Body of pancreas (tissue), 4 donors: ENCODE data around the gene TTC33. TPM values are rescaled to one million over a fixed set of nuclear protein-coding genes. Genes with fewer than 3 reads are reported as not detected.

ENCODE experiments used
- ATAC-seq: fragments of 150-250 bp; one replicate; pipeline ENCODE4 v1.9.1; 2016
- DNase-seq, 4 donors: peaks; one replicate each; pipeline ENCODE4 v3.0.0-alpha.2; 2019
- H3K27ac ChIP-seq, 4 donors: fragments of 200-600 bp; sonication (generic); 1 replicate in 3 of 4; 2 replicates in 1 of 4; pipeline versions ENCODE4 v1.5.1 to v1.6.1; 2016 to 2019; ENCODE audit warnings: mild to moderate bottlenecking in 1 of 4, mixed read lengths in 1 of 4, moderate library complexity in 1 of 4
- H3K27me3 ChIP-seq, 2 donors: fragments of 200-600 bp; sonication (generic); one replicate each; pipeline ENCODE4 v1.6.0; 2016; ENCODE audit warnings: mild to moderate bottlenecking in 1 of 2
- H3K36me3 ChIP-seq, 2 donors: fragments of 200-600 bp; sonication (generic); replicated peaks in 1 of 2; 2 replicates each; pipeline ENCODE4 v1.5.1; 2016; ENCODE audit warnings: low read depth in 2 of 2; ENCODE audit not compliant: insufficient read depth in 1 of 2
- H3K4me1 ChIP-seq: fragments of 200-600 bp; sonication (generic); one replicate; pipeline ENCODE4 v1.6.0; 2016
- H3K4me3 ChIP-seq, 2 donors: fragments of 200-600 bp; sonication (generic); 1 replicate in 1 of 2; 2 replicates in 1 of 2; pipeline ENCODE4 v1.5.1; 2016 to 2019
- H3K9me3 ChIP-seq, 3 donors: fragments of 200-600 bp; sonication (generic); 1 replicate in 2 of 3; 2 replicates in 1 of 3; pipeline ENCODE4 v1.5.1; 2016
- POLR2A ChIP-seq, 3 donors: fragments of 450-650 bp; IDR thresholded peaks; one replicate each; pipeline ENCODE4 v1.6.1; 2016; ENCODE audit warnings: antibody characterized with exemption in 3 of 3, mild to moderate bottlenecking in 2 of 3
- WGBS, 2 donors: methylation state at CpG; one replicate each; pipeline ENCODE4 v1.1.5; 2017; 5-methylcytosine and 5-hydroxymethylcytosine counted together
- intact Hi-C: fragments of 100-400 bp; cut with DNase I; formaldehyde crosslinking; loops from one replicate; pipeline ENCODE4 v1.15.1; 2023
- total RNA-seq, 2 donors: library from RNA; depleted of rRNA; stranded (reverse); fragments of >200 nt; gene quantifications; one replicate each; pipeline ENCODE4 v1.1.0, GENCODE V29; 2016
- TF ChIP-seq, protein P1 (sequence below), 7 experiments: fragments of 450-650 bp in 4 of 7; fragments of 200-600 bp in 3 of 7; sonication (generic) in 3 of 7; IDR thresholded peaks; one replicate each; pipeline ENCODE4 v1.5.1; 2016 to 2019; ENCODE audit warnings: antibody characterized with exemption in 7 of 7

TTC33 gene
- total RNA-seq, 2 donors from 2014 or later: 2.3 to 9.3 TPM

DNA sequence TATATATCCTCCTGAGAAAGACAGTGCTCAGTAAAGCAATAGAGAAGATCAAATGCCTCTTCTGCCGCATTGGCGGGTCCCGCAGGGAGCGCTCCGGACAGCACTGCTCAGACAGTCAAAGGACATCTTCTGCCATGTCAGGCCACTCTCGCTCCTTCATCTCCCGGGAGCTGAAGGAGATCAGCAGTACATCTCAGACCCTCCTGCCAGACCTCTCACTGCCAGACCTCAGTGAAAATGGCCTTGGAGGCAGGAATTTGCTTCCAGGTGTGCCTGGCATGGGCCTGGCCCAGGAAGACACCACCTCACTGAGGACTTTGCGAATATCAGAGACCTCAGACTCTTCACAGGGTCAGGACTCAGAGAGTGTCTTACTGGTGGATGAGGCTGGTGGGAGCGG lies 63.9 kb downstream of the TTC33 start:
- Histone ChIP-seq H3K27me3 (no peaks in the 10 kb centered on the region), H3K27ac (no peak overlapping the region), H3K4me3 (no peak overlapping the region), H3K4me1 (peaks cover 35% of the 10 kb centered on the region), H3K36me3 (peaks cover 0 to 14% of the 10 kb centered on the region in 2 donors), H3K9me3 (no peaks in the 10 kb centered on the region)
- TF ChIP-seq, protein P1, sequence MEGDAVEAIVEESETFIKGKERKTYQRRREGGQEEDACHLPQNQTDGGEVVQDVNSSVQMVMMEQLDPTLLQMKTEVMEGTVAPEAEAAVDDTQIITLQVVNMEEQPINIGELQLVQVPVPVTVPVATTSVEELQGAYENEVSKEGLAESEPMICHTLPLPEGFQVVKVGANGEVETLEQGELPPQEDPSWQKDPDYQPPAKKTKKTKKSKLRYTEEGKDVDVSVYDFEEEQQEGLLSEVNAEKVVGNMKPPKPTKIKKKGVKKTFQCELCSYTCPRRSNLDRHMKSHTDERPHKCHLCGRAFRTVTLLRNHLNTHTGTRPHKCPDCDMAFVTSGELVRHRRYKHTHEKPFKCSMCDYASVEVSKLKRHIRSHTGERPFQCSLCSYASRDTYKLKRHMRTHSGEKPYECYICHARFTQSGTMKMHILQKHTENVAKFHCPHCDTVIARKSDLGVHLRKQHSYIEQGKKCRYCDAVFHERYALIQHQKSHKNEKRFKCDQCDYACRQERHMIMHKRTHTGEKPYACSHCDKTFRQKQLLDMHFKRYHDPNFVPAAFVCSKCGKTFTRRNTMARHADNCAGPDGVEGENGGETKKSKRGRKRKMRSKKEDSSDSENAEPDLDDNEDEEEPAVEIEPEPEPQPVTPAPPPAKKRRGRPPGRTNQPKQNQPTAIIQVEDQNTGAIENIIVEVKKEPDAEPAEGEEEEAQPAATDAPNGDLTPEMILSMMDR (IDR thresholded peaks at IDR 0.05): no peak
- no peak for TF ChIP-seq POLR2A (IDR thresholded peaks at IDR 0.05)
- 89 to 100% methylated on average over 1 to 9 of the region's 9 CpGs for WGBS, 2 donors
- intact Hi-C loops: no loop called here
- no peak for ATAC-seq
- DNase-seq: no peak

DNA sequence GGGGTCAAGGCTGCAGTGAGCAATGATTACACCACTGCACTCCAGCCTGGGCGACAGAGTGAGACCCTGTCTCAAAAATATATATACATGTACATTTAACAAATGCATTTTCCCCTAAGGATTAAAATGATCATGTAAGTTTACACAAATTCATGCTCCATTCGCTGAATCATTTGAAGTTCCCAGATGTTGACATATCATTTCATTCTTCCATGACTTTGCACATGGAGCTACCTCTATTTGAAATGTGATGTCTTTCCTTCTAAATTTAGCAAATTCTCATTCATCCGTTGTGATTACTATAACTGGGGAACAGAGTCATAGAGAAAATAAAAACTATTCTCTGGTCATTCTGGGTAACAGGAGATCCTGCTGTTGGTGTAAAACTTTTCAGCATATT lies 65.5 kb downstream of the TTC33 start:
- H3K36me3 ChIP-seq: peaks cover 0 to 14% of the 10 kb centered on the region in 2 donors
- H3K27ac ChIP-seq: peak overlapping the region in 2 of 4 donors; percentile 11 to 95
- H3K27me3 ChIP-seq: no peaks in the 10 kb centered on the region
- intact Hi-C loops: no loop called here
- no peak for TF ChIP-seq POLR2A (IDR thresholded peaks at IDR 0.05)
- TF ChIP-seq, protein P1 (IDR thresholded peaks at IDR 0.05): no peak
- ATAC-seq: no peak
- no peak for DNase-seq
- H3K4me3 ChIP-seq: no peak overlapping the region
- 46 to 47% methylated on average over 3 of the region's 3 CpGs for WGBS, 2 donors
- H3K9me3 ChIP-seq: no peaks in the 10 kb centered on the region
- peaks cover 48% of the 10 kb centered on the region for H3K4me1 ChIP-seq

DNA sequence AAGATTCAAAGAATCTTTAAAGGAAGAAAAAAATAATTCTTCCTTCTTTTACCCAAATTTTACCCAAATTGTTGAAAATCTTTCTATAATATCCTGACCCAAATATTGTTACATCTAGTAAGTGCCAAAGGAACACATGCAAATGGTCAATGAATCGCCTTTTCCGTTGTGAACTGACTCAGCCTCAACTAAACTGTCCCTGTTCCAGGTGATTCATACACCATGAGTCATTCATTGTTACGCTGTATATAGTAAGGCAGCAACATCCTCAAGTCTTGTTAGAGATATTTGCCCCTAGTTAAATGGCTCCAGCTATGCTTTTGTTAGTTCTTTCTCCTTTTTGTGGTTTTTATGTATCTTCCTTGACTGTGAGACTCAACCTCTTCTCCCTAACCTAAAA lies 66.3 kb downstream of the TTC33 start:
- TF ChIP-seq, protein P1 (IDR thresholded peaks at IDR 0.05): no peak
- TF ChIP-seq POLR2A (IDR thresholded peaks at IDR 0.05): no peak
- no peaks in the 10 kb centered on the region for H3K9me3 ChIP-seq
- peak; percentile 69 for ATAC-seq
- DNase-seq: peak in 2 of 4 donors; percentile 49 to 71
- H3K36me3 ChIP-seq: peaks cover 0 to 14% of the 10 kb centered on the region in 2 donors
- H3K27me3 ChIP-seq: no peaks in the 10 kb centered on the region
- WGBS, 2 donors: 13 to 19% methylated on average over 3 of the region's 3 CpGs
- intact Hi-C loops: no loop called here
- peaks cover 48% of the 10 kb centered on the region for H3K4me1 ChIP-seq
- no peak overlapping the region for H3K4me3 ChIP-seq
- H3K27ac ChIP-seq: peak overlapping the region in 1 of 4 donors; percentile 95

DNA sequence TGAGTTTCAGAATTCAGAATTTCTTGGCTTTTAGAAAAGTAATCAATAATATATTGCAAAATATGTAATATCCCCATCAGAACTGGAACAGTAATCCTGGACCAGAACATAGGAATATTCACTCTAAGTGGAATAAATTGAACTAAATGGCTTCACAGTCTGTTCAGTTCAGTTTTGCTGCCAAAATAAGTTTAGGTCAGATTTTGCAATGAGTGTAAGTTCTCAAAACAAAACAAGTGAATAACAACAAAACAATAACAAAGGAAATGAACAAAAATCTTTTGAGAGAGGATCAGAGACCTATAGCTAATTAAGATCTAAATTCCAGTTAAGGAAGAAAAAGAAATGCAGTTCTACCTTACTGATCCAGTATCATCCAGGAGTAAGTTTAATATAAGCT lies 66.8 kb downstream of the TTC33 start:
- intact Hi-C loops: no loop called here
- Histone ChIP-seq H3K9me3 (no peaks in the 10 kb centered on the region), H3K4me1 (peaks cover 48% of the 10 kb centered on the region), H3K36me3 (peaks cover 0 to 11% of the 10 kb centered on the region in 2 donors), H3K4me3 (no peak overlapping the region), H3K27ac (peak overlapping the region in 1 of 4 donors; percentile 95), H3K27me3 (no peaks in the 10 kb centered on the region)
- ATAC-seq (no peak), DNase-seq (no peak)
- TF ChIP-seq POLR2A (IDR thresholded peaks at IDR 0.05): no peak
- TF ChIP-seq, protein P1 (IDR thresholded peaks at IDR 0.05): no peak

DNA sequence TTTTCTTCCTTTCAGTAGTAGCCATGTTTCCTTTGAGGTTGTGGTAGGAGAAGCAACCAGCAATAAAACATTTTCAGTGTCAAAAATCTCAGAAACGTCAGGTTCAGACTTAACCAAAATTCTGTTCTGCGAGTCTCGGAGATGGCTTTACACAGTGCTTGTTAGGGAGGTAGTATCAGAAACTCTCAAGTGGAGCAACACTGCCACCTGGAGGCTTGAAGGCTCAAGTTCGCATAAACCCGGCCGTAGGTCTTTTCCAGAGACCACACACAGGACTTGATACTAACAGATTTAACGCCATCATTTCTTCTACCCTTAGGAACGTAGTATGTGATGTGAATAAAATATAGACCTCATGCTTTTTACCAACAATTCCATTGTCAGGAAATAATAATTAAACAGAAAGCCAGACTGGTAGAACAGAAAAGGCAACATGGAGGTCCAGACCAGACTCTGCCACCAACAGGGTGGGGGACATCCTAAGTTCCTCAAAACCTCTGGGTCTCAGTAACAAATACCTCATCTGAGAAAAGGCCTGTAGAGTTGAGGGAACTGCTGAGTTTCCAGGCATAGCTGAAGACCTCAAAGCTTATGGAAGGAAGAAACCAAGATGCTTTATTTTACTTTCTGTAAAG lies 67.5 kb downstream of the TTC33 start:
- ATAC-seq (peak; percentile 78), DNase-seq (peak; percentile 82 to 89 (median 88))
- H3K9me3 ChIP-seq: no peaks in the 10 kb centered on the region
- TF ChIP-seq, protein P1 (IDR thresholded peaks at IDR 0.05): peak; percentile 71 to 94 (median 85)
- no peak for TF ChIP-seq POLR2A (IDR thresholded peaks at IDR 0.05)
- H3K4me1 ChIP-seq: peaks cover 48% of the 10 kb centered on the region
- no peaks in the 10 kb centered on the region for H3K27me3 ChIP-seq
- no peak overlapping the region for H3K4me3 ChIP-seq
- WGBS, 2 donors: 0% methylated on average over 8 of the region's 8 CpGs
- peaks cover 0 to 11% of the 10 kb centered on the region in 2 donors for H3K36me3 ChIP-seq
- peak overlapping the region in 2 of 4 donors; percentile 23 to 95 for H3K27ac ChIP-seq
- intact Hi-C loops: no loop called here
